Caco-2 (cell line): ENCODE data around the gene HYAL1. TPM values are rescaled to one million over a fixed set of nuclear protein-coding genes. Genes with fewer than 3 reads are reported as not detected.

Experiments used
- BruUV-seq: library from RNA; stranded (reverse); fragments of 400-500 nt; replicated peaks from 2 replicates; lab custom pipeline; 2021; lab: Mats Ljungman, UMichigan
- CTCF ChIA-PET: fragments of 300-600 bp; sonication (Branson Sonifier 250); formaldehyde crosslinking; loops from one replicate; lab custom pipeline; 2022; ENCODE audit warnings: antibody characterized with exemption; lab: Charles Lee
- POLR2A ChIA-PET: fragments of 300-600 bp; sonication (Branson Sonifier 250); formaldehyde crosslinking; loops from one replicate; lab custom pipeline; 2022; ENCODE audit warnings: antibody characterized with exemption; lab: Charles Lee
- DNase-seq, 2 experiments: peaks; one replicate each; pipeline versions ENCODE4 v3.0.0 to v3.0.0-alpha.2; 2020 to 2022
- H3K27me3 ChIP-seq: replicated peaks from 2 replicates; pipeline ENCODE4 v1.6.0; 2011; ENCODE audit warnings: low read length; ENCODE audit not compliant: control insufficient read depth, insufficient read depth
- H3K36me3 ChIP-seq: 2 replicates; pipeline ENCODE4 v1.5.1; 2011; ENCODE audit warnings: low read length; ENCODE audit not compliant: control insufficient read depth, insufficient read depth
- H3K4me1 ChIP-seq: fragments of 250-450 bp; sonication (Bioruptor Pico); 2 replicates; pipeline ENCODE4 v1.5.1; 2020; ENCODE audit warnings: mild to moderate bottlenecking
- H3K4me3 ChIP-seq: 2 replicates; pipeline ENCODE4 v1.5.1; 2011; ENCODE audit warnings: low read depth, mild to moderate bottlenecking, control low read depth, low read length
- H3K9me3 ChIP-seq: fragments of 250-450 bp; sonication (Bioruptor Pico); 2 replicates; pipeline ENCODE4 v1.5.1; 2020; ENCODE audit warnings: mild to moderate bottlenecking, moderate library complexity
- H3K27ac Mint-ChIP-seq: one replicate; pipeline ENCODE4 v1.8.0; 2022; ENCODE audit warnings: mixed read lengths; ENCODE audit not compliant: unreplicated experiment
- H3K27me3 Mint-ChIP-seq: one replicate; pipeline ENCODE4 v1.8.0; 2022; ENCODE audit warnings: mixed read lengths; ENCODE audit not compliant: insufficient read depth, unreplicated experiment
- H3K36me3 Mint-ChIP-seq: one replicate; pipeline ENCODE4 v1.8.0; 2022; ENCODE audit warnings: mild to moderate bottlenecking, mixed read lengths; ENCODE audit not compliant: insufficient read depth, unreplicated experiment
- H3K4me1 Mint-ChIP-seq: one replicate; pipeline ENCODE4 v1.8.0; 2022; ENCODE audit warnings: low read depth, mixed read lengths; ENCODE audit not compliant: unreplicated experiment
- H3K4me3 Mint-ChIP-seq: one replicate; pipeline ENCODE4 v1.8.0; 2022; ENCODE audit warnings: mild to moderate bottlenecking, moderate library complexity, mixed read lengths; ENCODE audit not compliant: unreplicated experiment
- H3K9me3 Mint-ChIP-seq: one replicate; pipeline ENCODE4 v1.8.0; 2022; ENCODE audit warnings: mixed read lengths; ENCODE audit not compliant: unreplicated experiment
- CTCF ChIP-seq, 2 experiments: fragments of 200-600 bp in 1 of 2; IDR thresholded peaks; 1 replicate in 1 of 2; 2 replicates in 1 of 2; pipeline versions ENCODE4 v1.5.1 to v1.8.0; 2011 to 2022; ENCODE audit warnings: antibody characterized with exemption in 1 of 2, control low read depth in 1 of 2, inconsistent platforms in 1 of 2, low read depth in 1 of 2, low read length in 1 of 2, mild to moderate bottlenecking in 1 of 2, moderate library complexity in 1 of 2; ENCODE audit not compliant: insufficient read depth in 1 of 2, severe bottlenecking in 1 of 2, unreplicated experiment in 1 of 2
- intact Hi-C: fragments of 100-400 bp; cut with micrococcal nuclease; formaldehyde crosslinking; loops from one replicate; pipeline ENCODE4 v1.10.0; 2022; ENCODE audit not compliant: unreplicated experiment
- total RNA-seq: library from RNA; stranded (reverse); gene quantifications from 2 replicates; pipeline ENCODE4 v1.2.3, GENCODE V29; 2022

Gene HYAL1
- total RNA-seq, 1 experiment from 2014 or later = 2.3 TPM

GRCh38 chr3:50265571-50265970, 37.8 kb downstream of the HYAL1 start:
- H3K4me1 Mint-ChIP-seq = peaks cover 42% of the 10 kb centered on the region
- no peak overlapping the region for H3K4me3 Mint-ChIP-seq
- H3K27ac Mint-ChIP-seq = peak overlapping the region; percentile 53
- H3K4me3 ChIP-seq = no peak overlapping the region
- CTCF ChIA-PET = no interaction called here
- H3K36me3 ChIP-seq = no peaks in the 10 kb centered on the region
- intact Hi-C loops = loop anchor here (2.0 kb wide), 1 partner anchor 33 kb away; the partner anchor contains the start of genes HYAL3 and NAA80
- TF ChIP-seq CTCF (IDR thresholded peaks at IDR 0.05; ENCODE audit: insufficient read depth in 1 of 2, low read depth in 1 of 2, low read length in 1 of 2, severe bottlenecking in 1 of 2, unreplicated experiment in 1 of 2) = no peak
- no peaks in the 10 kb centered on the region for H3K9me3 Mint-ChIP-seq
- peaks cover 11% of the 10 kb centered on the region for H3K36me3 Mint-ChIP-seq
- BruUV-seq = no TSS peak
- H3K9me3 ChIP-seq = no peaks in the 10 kb centered on the region
- no peaks in the 10 kb centered on the region for H3K27me3 Mint-ChIP-seq
- no peak for DNase-seq
- H3K4me1 ChIP-seq = peaks cover 67% of the 10 kb centered on the region
- POLR2A ChIA-PET = no interaction called here
- no peaks in the 10 kb centered on the region for H3K27me3 ChIP-seq

- peak overlapping the region; percentile 44 for H3K4me3 Mint-ChIP-seq
- H3K27me3 Mint-ChIP-seq = no peaks in the 10 kb centered on the region
- CTCF ChIA-PET = interaction anchor here (0.5 to 1.9 kb wide), 17 partner anchors 19 to 816 kb away, joined by 3 to 13 read pairs (median 5); partner anchors contain the start of genes GNAI2, HYAL3 and NAA80
- H3K27me3 ChIP-seq = no peaks in the 10 kb centered on the region
- H3K9me3 Mint-ChIP-seq = no peaks in the 10 kb centered on the region
- H3K4me1 ChIP-seq = peaks cover 65% of the 10 kb centered on the region
- peaks cover 13% of the 10 kb centered on the region for H3K36me3 Mint-ChIP-seq
- no peaks in the 10 kb centered on the region for H3K9me3 ChIP-seq
- H3K4me3 ChIP-seq = no peak overlapping the region
- H3K36me3 ChIP-seq = no peaks in the 10 kb centered on the region
- intact Hi-C loops = loop anchor here (1.0 to 2.0 kb wide), 2 partner anchors 8 to 34 kb away; partner anchors contain the start of genes HYAL3 and NAA80
- peak overlapping the region; percentile 96 for H3K27ac Mint-ChIP-seq
- POLR2A ChIA-PET = interaction anchor here (0.5 to 1.2 kb wide), 10 partner anchors 12 to 453 kb away, joined by 3 to 11 read pairs (median 6); partner anchors contain the start of genes GNAI2, HEMK1 and IFRD2
- DNase-seq = no peak
- TF ChIP-seq CTCF (IDR thresholded peaks at IDR 0.05; ENCODE audit: insufficient read depth in 1 of 2, low read depth in 1 of 2, low read length in 1 of 2, severe bottlenecking in 1 of 2, unreplicated experiment in 1 of 2) = no peak
- no TSS peak for BruUV-seq
- H3K4me1 Mint-ChIP-seq = peaks cover 42% of the 10 kb centered on the region
Measured at GRCh38 chr3:50264964-50265485, 38.3 kb downstream of the HYAL1 start.

GRCh38 chr3:50264383-50264963, 38.9 kb downstream of the HYAL1 start:
- Mint-ChIP-seq H3K4me1 (peaks cover 39% of the 10 kb centered on the region), H3K36me3 (peaks cover 19% of the 10 kb centered on the region), H3K9me3 (no peaks in the 10 kb centered on the region), H3K4me3 (peak overlapping the region; percentile 44), H3K27me3 (no peaks in the 10 kb centered on the region), H3K27ac (peak overlapping the region; percentile 96)
- Histone ChIP-seq H3K27me3 (no peaks in the 10 kb centered on the region), H3K36me3 (no peaks in the 10 kb centered on the region), H3K4me3 (no peak overlapping the region), H3K9me3 (no peaks in the 10 kb centered on the region), H3K4me1 (peaks cover 63% of the 10 kb centered on the region)
- TF ChIP-seq CTCF (IDR thresholded peaks at IDR 0.05; ENCODE audit: insufficient read depth in 1 of 2, low read depth in 1 of 2, low read length in 1 of 2, severe bottlenecking in 1 of 2, unreplicated experiment in 1 of 2) = no peak
- intact Hi-C loops = loop anchor here (1.0 to 2.0 kb wide), 2 partner anchors 9 to 34 kb away; partner anchors contain the start of genes HYAL3 and NAA80
- ChIA-PET POLR2A (interaction anchor here (0.5 to 1.2 kb wide), 12 partner anchors 11 to 453 kb away, joined by 3 to 11 read pairs (median 6); partner anchors contain the start of genes GNAI2, HEMK1 and IFRD2), CTCF (interaction anchor here (0.5 to 1.9 kb wide), 17 partner anchors 18 to 815 kb away, joined by 3 to 13 read pairs (median 5); partner anchors contain the start of genes GNAI2, HYAL3 and NAA80)
- peak; percentile 93 to 97 for DNase-seq
- BruUV-seq = no TSS peak
